ENCODE results near the gene PDE4D.

Gene PDE4D

GRCh38 chr5:59562756-59563389, 330.7 kb downstream of the PDE4D start:
- ATAC-seq (peak; percentile 78), DNase-seq (ENCODE audit: low spot score in 2 of 2) (no peak)
- Mint-ChIP-seq H3K27ac (no peak overlapping the region), H3K4me3 (no peak overlapping the region), H3K4me1 (no peaks in the 10 kb centered on the region), H3K36me3 (no peaks in the 10 kb centered on the region), H3K9me3 (peaks cover 5% of the 10 kb centered on the region)

- Mint-ChIP-seq H3K27ac (no peak overlapping the region), H3K9me3 (peaks cover 5% of the 10 kb centered on the region), H3K36me3 (no peaks in the 10 kb centered on the region), H3K4me3 (no peak overlapping the region), H3K4me1 (no peaks in the 10 kb centered on the region)
- no peak for ATAC-seq
- DNase-seq (ENCODE audit: low spot score in 2 of 2), result no peak
Measured at GRCh38 chr5:59560553-59560952, 333.0 kb downstream of the PDE4D start.

GRCh38 chr5:59559847-59560246, 333.7 kb downstream of the PDE4D start:
- Mint-ChIP-seq H3K36me3 (no peaks in the 10 kb centered on the region), H3K27ac (no peak overlapping the region)
- ATAC-seq, result no peak

GRCh38 chr5:59559323-59559722, 334.2 kb downstream of the PDE4D start:
- H3K4me3 Mint-ChIP-seq, result no peak overlapping the region
- peaks cover under 1% of the 10 kb centered on the region for H3K9me3 Mint-ChIP-seq
- no peaks in the 10 kb centered on the region for H3K36me3 Mint-ChIP-seq
- DNase-seq (ENCODE audit: low spot score in 2 of 2) (no peak), ATAC-seq (no peak)
- H3K4me1 Mint-ChIP-seq, result no peaks in the 10 kb centered on the region
- no peak overlapping the region for H3K27ac Mint-ChIP-seq

More at GRCh38 chr5:59559847-59560246, 333.7 kb downstream of the PDE4D start:
- Mint-ChIP-seq H3K4me3 (no peak overlapping the region), H3K4me1 (no peaks in the 10 kb centered on the region), H3K9me3 (peaks cover 5% of the 10 kb centered on the region)
- DNase-seq (ENCODE audit: low spot score in 2 of 2), result no peak

- Mint-ChIP-seq H3K4me3 (no peak overlapping the region), H3K4me1 (no peaks in the 10 kb centered on the region), H3K27ac (no peak overlapping the region), H3K9me3 (no peaks in the 10 kb centered on the region), H3K36me3 (no peaks in the 10 kb centered on the region)
- ATAC-seq (no peak), DNase-seq (ENCODE audit: low spot score in 2 of 2) (no peak)
Measured at GRCh38 chr5:59558501-59558900, 335.0 kb downstream of the PDE4D start.

GRCh38 chr5:59557572-59557971, 336.0 kb downstream of the PDE4D start:
- H3K9me3 Mint-ChIP-seq, result no peaks in the 10 kb centered on the region
- no peak overlapping the region for H3K4me3 Mint-ChIP-seq
- ATAC-seq, result no peak
- no peak for DNase-seq (ENCODE audit: low spot score in 2 of 2)
- H3K27ac Mint-ChIP-seq, result no peak overlapping the region
- H3K36me3 Mint-ChIP-seq, result no peaks in the 10 kb centered on the region
- no peaks in the 10 kb centered on the region for H3K4me1 Mint-ChIP-seq

- Mint-ChIP-seq H3K4me1 (no peaks in the 10 kb centered on the region), H3K36me3 (no peaks in the 10 kb centered on the region), H3K27ac (no peak overlapping the region), H3K4me3 (no peak overlapping the region), H3K9me3 (no peaks in the 10 kb centered on the region)
- ATAC-seq (no peak), DNase-seq (ENCODE audit: low spot score in 2 of 2) (no peak)
Measured at GRCh38 chr5:59555596-59555995, 337.9 kb downstream of the PDE4D start.

GRCh38 chr5:59554501-59554900, 339.0 kb downstream of the PDE4D start:
- H3K36me3 Mint-ChIP-seq, result no peaks in the 10 kb centered on the region
- H3K27ac Mint-ChIP-seq, result no peak overlapping the region
- H3K9me3 Mint-ChIP-seq, result no peaks in the 10 kb centered on the region
- no peaks in the 10 kb centered on the region for H3K4me1 Mint-ChIP-seq
- DNase-seq (ENCODE audit: low spot score in 2 of 2) (no peak), ATAC-seq (no peak)
- H3K4me3 Mint-ChIP-seq, result no peak overlapping the region

- H3K36me3 Mint-ChIP-seq, result no peaks in the 10 kb centered on the region
- no peak for ATAC-seq
- no peak for DNase-seq (ENCODE audit: low spot score in 2 of 2)
- no peak overlapping the region for H3K27ac Mint-ChIP-seq
- H3K4me3 Mint-ChIP-seq, result no peak overlapping the region
- no peaks in the 10 kb centered on the region for H3K4me1 Mint-ChIP-seq
- no peaks in the 10 kb centered on the region for H3K9me3 Mint-ChIP-seq
Measured at GRCh38 chr5:59553992-59554391, 339.5 kb downstream of the PDE4D start.

- no peak for DNase-seq (ENCODE audit: low spot score in 2 of 2)
- H3K27ac Mint-ChIP-seq, result no peak overlapping the region
- no peaks in the 10 kb centered on the region for H3K36me3 Mint-ChIP-seq
- no peak overlapping the region for H3K4me3 Mint-ChIP-seq
- no peak for ATAC-seq
- no peaks in the 10 kb centered on the region for H3K4me1 Mint-ChIP-seq
- no peaks in the 10 kb centered on the region for H3K9me3 Mint-ChIP-seq
Measured at GRCh38 chr5:59548807-59549357, 344.6 kb downstream of the PDE4D start.

- Mint-ChIP-seq H3K36me3 (no peaks in the 10 kb centered on the region), H3K4me3 (no peak overlapping the region), H3K4me1 (no peaks in the 10 kb centered on the region), H3K9me3 (no peaks in the 10 kb centered on the region), H3K27ac (no peak overlapping the region)
- DNase-seq (ENCODE audit: low spot score in 2 of 2) (no peak), ATAC-seq (no peak)
Measured at GRCh38 chr5:59547731-59548130, 345.8 kb downstream of the PDE4D start.

- DNase-seq (ENCODE audit: low spot score in 2 of 2) (no peak), ATAC-seq (no peak)
- no peaks in the 10 kb centered on the region for H3K4me1 Mint-ChIP-seq
- H3K36me3 Mint-ChIP-seq, result no peaks in the 10 kb centered on the region
- H3K4me3 Mint-ChIP-seq, result no peak overlapping the region
- no peaks in the 10 kb centered on the region for H3K9me3 Mint-ChIP-seq
- no peak overlapping the region for H3K27ac Mint-ChIP-seq
Measured at GRCh38 chr5:59544573-59544972, 349.0 kb downstream of the PDE4D start.

- no peak for DNase-seq (ENCODE audit: low spot score in 2 of 2)
- Mint-ChIP-seq H3K4me1 (no peaks in the 10 kb centered on the region), H3K9me3 (no peaks in the 10 kb centered on the region), H3K27ac (no peak overlapping the region), H3K36me3 (no peaks in the 10 kb centered on the region), H3K4me3 (no peak overlapping the region)
- no peak for ATAC-seq
Measured at GRCh38 chr5:59543821-59544442, 349.6 kb downstream of the PDE4D start.

GRCh38 chr5:59542851-59543820, 350.4 kb downstream of the PDE4D start:
- DNase-seq (ENCODE audit: low spot score in 2 of 2) (no peak), ATAC-seq (no peak)
- Mint-ChIP-seq H3K4me1 (no peaks in the 10 kb centered on the region), H3K27ac (no peak overlapping the region), H3K4me3 (no peak overlapping the region), H3K36me3 (no peaks in the 10 kb centered on the region), H3K9me3 (peaks cover 5% of the 10 kb centered on the region)

- no peak for DNase-seq (ENCODE audit: low spot score in 2 of 2)
- Mint-ChIP-seq H3K4me3 (no peak overlapping the region), H3K36me3 (no peaks in the 10 kb centered on the region), H3K27ac (no peak overlapping the region), H3K4me1 (no peaks in the 10 kb centered on the region), H3K9me3 (peaks cover 5% of the 10 kb centered on the region)
- no peak for ATAC-seq
Measured at GRCh38 chr5:59542306-59542705, 351.2 kb downstream of the PDE4D start.

Data from stimulated activated effector memory CD8-positive, alpha-beta T cell treated with anti-CD3 and anti-CD28 coated beads, Interleukin-12 subunit alpha, Interleukin-12 subunit beta, amount 100 ng/mL, for 72 hours (primary cell).